UCSD-AML1 (cell line): ENCODE data around the gene SSRP1.

Experiments
- DNase-seq: peaks from one replicate; lab custom pipeline; 2025; ENCODE audit not compliant: unreplicated experiment; lab: John Stamatoyannopoulos, UW

The SSRP1 gene

DNA sequence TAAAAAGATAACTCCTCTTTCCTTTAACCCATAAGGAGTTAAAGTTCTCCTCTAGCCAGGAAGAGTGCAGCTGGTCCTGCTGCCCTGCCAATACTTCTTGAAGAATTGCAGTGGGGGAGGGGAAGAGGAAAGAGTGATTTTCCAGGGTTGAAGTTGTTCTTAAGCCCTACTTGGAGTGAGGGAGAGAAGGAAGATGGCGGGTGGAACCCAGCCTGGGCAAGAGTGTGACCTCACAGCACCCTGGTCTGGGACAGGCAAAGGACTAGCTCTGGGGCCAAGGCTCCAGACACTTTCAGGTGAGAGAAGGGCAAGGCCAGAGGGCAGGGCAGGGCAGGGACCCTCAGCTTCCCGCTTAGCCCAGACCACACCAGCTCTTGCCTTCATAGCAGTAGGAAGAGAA, 17.5 kb downstream of the SSRP1 start:
- no peak for DNase-seq

DNA sequence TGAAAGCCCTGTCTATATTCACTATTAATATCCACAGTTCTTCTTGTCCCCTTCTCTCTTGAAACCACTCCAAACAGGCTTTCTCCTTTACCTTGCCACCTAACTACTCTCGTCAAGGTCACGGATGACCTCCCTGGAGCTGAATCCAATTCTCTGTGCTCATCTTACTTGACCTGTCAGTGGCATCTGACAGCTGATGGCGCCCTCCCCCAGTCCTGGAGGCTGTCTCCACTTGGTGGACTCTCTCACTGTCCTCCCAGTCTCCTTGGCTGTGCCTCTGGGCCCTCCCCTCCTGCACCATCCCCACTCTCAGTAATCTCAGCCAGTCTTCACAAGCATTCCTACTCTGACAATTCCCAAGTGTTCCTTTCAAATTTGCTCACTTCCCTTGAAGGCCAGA, 19.7 kb downstream of the SSRP1 start:
- DNase-seq = no peak

DNA sequence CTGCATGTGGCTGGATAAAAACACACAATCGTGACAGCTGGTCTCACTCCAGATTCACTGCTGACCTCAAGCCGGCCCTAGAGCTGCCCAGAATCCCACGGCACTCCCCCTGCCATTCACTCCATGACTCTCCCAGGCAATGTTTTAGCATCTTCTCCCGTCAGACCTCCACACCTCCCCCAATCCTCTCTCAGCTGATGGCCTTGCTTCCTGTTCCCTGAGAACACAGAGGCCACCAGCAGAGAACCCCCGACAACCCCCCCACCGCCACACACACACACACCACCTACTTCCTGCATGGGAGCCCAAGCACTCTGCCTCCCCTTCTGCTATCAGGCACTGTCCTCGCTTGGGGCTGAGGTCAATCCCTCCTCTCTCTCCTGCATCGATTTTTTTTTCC, 20.2 kb downstream of the SSRP1 start:
- peak; percentile 71 for DNase-seq

DNA sequence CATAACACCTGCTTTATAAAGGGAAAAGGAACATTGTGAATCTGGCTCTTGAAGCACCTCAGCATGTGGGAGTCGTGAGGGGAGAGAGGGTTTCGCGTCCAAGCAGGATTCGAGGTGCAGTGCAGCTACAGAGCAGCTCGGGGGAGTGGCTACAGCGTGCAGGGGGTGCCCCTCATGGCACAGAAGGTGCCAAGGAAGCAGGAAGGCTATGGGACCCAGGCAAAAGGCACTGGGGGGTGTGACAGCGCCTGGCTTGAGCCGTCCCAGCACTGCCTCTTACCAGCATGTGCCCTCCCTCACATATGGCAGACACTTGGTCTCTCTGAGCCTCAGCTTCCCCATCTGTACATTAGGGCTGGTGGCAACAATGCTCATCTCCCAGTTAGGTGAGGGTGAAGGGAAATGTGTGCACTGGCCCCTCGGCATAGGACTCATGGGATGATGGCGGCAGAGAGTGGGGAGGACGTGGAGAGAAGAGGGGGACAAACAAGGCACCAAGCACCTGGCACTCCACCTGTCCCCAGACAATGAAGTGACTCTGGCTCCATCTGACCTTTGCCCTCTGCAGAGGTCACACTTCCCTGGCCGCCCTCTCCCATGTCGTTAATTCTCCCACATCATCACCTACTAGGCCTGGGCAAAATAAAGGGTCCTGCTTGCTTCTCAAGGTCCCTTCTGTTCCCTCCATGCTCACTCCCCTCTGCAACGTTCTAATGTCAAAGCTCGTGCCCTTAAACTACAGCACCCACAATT, 21.3 kb downstream of the SSRP1 start:
- DNase-seq = no peak

DNA sequence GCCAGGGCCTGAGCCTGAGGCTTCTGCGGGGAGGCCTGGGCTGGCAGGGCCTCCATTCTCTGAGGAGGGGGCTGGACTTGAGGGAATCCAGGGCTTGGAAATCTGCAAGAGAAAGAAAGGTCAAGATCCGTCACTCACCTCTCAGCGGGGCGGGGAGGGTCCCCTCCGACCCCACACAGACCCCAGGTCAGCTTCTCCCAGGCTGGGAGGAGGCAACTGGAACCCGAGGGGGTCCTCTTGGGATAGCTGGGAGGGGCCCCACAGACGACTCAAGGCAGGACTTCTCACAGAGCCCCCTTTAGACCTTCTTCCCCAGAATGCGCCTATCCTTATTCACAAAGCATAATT, 21.9 kb downstream of the SSRP1 start:
- DNase-seq = no peak

DNA sequence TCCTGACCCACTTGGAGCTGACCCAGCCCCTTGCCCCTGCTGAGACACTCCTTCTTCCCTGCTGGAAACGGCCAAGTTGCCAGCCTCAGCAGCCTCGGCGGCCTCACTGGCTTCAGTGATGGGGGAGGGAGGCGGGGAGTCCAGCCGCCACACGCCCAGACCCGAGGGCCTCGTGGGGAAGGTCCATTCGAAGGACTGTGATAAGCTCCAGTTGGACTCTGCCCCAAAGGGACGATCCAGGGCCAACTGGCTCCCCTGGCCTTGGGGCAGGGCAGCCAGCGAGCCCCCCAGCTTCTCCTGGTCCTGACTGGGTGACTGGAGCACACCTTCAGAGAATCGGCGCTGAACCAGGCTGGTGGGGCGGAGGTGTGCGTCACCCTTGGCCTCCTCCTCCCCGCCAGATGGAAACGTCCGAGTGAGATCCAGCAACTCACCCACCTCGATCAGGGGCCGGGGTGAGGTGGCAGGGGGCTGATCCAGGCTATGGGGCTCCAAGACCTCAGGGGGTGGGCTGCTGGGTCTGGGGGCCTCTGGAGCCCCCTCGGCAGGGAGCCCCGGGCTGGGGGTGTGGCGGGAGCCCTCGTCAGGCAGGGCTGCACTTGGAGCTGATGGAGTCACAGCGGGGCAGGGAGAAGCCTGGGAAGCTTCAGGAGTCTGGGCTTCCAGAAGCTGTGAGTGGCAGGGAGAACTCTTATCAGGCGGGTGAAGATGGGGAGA, 22.5 kb downstream of the SSRP1 start:
- DNase-seq = no peak

DNA sequence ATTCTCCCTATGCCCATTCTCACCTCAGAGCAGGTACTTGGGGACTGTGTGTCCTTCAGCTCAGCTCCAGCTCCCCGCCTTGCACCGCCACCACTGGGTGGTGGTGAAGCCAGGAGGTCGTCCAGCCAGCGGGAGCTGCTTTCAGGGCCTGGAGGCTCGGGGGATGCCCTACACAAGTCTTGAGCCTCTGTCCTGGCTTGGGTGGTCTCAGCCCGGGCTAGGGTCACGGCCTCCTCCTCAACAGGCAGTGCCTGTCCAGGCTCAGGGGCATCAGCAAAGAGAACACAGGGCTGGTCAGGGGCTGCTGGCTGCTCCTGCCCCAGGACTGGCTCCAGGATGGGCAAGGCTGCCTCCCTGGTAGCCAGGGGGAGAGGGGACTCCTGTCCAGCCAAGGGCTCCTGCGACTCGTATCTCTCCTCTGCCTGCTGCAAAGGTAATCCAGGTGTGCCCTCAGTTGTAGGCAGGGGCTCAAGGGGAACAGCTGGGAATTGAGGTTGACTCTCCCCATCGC, 23.1 kb downstream of the SSRP1 start:
- DNase-seq = no peak

DNA sequence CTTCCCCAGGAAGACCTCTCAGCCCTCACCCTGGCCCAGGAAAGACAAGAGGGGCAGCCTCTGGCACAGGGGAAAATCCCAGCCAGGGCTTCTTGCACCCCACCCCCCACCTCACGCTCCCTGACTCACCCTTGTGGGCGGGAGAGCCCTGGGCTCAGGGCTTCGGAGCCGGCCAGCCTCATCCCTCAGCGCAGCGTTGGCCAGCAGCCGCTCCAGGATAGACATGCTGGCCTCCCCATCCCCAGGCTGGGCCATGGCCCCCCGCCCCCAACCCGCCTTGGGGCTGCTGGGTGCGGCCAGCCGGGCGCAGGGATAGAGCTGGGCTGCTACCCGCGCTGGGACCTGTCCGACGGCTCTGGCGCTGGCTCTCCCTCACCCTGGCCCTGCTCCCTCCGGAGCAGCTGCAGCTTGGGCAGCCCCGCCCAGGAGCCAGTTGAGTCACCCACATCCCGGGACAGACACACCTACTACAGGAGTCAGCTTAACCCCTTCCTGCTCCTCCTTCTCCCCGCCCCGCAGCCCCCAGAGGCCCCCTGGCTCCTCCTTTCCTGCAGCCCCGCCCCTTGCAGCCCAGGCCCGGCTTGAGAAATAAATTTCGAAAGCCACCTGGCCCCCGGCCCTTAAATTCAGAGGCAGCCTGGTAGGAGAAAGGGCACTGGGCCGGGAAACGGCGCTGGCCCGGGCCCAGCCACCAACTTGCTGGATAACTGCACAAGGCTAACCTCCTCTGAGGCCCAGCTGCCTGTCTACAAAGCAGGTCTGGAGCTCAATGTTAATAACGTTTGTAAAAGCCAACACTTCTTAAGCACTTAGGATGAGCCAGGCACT, 24.4 kb downstream of the SSRP1 start:
- DNase-seq = peak; percentile 76

DNA sequence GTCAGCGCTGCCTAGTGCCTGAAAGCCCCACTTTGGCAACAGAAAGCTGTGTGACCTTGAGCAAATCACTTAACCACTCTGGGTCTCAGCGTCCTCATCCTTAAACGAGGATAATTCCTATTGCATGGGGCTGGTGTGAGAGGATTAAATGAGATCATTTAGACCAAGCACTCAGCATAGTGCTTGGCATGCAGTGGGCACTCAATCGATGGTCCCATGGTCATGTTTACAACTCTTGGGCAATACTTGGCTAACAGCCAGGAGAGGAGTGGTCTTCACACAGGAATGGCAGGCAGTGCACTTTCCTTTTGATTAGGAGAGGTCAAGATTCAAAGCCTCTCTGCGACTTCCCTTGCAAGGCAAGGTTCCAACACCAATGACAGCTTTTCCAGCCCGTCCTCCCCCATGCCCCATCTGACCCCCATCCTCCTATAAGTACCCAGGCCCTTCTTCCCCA, 25.0 kb downstream of the SSRP1 start:
- DNase-seq = no peak

DNA sequence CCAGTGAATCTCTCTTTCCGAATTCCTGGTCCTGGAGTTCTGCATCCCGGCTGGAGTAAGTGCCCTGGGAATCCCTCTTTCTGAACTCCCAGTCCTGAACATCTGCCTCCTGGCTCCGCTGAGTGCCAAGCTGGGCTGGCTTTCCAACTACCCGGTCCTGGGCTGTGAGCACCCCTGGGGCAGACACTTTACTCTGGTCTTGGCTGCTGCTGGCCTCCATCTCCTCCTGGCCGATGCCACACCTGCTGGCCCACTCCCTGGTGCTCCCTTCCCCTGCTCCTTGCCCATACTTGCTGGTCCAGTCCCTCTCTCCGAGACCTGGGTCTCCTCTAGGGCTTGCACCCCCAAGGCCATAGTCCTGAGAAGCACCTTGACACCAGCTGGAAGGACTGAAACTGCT, 25.6 kb downstream of the SSRP1 start:
- DNase-seq = no peak

DNA sequence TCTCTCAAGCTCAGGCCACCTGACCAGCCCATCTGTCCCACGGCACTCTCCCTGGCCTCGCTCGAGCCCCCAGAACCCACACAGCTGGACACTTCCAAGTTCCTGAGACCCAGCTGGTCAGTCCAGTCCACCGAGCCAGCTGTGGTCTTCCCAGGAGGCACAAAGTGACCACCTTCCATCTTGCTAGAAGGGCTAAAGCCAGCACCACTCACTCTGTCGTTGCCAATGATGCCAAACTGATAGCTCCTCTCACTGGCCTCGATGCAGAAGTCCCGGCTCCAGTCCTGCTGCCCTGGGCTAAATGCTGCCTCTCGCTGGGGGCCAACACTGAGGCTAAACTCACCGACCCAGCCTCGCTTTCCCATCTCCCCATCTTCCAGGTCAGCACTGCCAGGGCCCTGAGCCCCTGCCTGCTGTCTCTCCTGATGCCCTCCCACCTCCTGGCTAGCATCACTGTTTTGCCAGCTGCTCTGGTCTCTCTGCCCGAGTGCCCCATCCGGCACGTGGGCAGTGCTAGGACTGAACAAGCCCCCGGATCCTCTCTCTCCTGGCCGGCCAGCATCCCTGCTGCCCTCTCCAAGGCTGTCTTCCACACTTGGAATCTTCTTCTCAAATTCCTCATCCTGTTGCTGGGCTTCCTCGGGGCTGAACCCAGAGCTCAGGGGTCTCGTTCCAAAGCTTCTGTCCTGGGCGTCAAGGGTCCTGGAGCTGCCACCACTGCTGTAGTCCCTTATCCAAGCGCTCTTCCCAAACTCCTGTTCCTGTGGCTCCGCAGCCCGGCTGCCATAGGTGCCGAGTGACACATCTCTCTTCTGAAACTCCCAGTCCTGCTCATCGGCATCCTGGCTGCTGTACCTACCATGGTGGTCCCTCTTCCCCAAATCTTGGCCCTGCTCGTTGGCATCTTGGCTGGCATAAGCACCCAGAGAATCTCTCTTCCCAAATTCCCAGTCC, 26.3 kb downstream of the SSRP1 start:
- DNase-seq = no peak

DNA sequence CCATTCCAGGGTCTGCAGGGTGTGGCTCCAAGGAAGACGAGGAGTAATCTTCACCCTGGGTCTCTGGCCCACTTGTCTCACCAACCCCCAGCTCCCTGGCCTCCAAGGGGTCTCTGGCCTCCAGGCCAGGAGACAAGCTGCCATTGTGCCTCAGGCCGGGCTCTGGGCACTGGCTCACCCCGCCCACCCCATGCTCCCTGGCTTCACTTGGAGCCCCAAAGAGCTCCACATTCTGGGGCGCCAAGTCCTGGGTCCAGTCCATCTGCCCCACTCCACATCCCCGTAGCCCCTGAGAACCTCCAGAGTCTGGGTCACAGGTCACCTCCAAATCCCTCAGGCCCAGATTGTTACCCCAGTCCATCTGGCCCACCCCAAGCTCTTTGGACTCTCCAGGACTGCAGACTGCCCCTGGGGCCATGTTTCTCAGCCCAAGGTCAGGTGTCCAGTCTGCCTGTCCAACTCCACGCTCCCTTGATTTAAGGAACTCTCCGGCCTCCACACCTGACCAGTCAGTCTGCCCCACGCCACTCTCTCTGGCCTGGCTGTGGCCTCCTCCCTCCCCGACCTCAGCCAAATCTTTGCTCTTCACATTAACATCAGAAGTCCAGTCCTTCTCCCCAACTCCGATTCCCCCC, 27.1 kb downstream of the SSRP1 start:
- no peak for DNase-seq

DNA sequence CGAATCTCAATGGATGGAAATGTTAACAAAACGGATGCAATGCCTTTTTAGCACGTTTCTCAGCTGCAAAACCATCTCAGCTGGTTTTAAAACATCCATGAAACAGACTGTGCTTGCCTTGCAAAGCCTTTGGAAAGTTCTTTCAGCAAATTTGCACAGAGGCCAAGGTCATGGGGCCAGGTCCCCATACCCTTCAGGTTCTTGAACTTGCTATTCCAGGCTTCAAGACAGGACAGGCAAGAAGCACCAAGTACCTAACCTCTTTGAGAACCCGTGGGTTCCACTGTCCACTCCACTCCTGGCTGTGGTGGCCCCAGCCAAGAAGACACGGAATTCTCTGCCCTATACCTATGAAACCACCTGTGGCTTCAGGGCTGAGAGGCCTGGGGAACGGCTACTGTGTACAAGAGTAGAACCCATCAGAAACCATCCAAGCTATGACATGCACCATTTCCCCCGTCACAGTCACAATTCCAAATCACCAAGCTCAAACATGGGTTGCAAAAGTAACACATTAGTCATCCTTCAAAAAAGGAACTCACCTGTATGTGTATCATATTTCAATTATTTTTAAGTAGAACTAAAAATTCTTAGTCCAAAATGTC, 27.9 kb downstream of the SSRP1 start:
- DNase-seq = no peak

DNA sequence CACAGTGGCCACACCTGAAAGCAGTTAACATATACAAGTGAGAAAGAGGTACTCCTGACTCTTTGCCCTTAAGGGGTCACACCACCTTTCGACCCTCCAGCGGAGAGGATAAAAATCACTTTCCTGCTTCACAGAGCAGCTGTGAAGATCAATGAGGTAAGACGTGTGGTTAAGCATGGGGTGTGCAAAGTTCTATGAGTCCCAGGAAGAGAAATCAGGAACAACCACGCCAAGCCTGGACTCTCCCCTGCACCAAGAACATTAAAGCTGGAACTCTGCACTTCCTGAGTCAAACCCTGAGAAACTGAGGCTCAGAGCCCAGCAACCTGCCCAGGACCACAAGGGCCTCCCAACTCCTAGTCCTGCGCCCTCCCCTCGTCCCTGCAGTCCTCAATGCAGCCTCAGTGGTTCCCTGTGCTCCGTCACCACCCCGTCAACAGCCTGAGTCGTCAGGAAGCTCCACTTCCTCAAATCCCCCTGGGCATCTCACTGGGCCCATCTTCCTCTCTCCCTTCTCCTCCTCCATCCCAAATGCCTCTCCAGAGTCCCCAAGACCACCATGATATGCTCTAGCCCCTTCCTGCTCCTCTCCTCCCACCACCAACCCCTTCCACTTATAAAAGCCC, 28.6 kb downstream of the SSRP1 start:
- no peak for DNase-seq

DNA sequence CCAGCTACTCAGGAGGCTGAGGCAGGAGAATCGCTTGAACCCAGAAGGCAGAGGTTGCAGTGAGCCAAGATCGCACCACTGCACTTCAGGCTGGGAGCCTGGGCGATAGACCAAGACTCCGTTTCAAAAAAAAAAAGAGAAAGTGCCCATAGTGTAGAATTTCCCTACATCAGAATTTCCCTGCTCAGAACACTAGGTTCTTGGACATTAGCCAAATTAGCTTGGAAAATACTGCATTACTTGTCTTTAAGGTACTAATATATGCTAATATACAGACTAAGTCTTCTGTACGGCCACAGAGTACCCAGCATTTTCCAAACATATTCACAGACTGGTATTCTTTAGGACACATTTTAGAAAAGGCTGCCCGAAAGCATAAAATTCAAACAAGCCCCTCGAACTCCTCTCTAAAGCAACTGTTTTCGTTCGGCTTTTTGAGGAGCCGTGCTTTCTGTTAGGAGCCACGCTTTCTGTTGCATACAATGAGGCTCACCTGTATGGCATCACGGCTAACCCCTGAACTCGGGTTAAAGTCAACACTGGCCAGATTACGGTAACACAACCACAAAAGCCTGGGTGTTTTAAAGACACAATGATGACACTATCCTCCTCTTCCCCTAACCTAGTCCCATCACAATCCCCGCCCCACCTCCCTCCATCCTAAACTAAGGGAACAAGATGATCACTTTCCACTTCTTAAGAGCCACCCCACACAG, 29.4 kb downstream of the SSRP1 start:
- DNase-seq = no peak

DNA sequence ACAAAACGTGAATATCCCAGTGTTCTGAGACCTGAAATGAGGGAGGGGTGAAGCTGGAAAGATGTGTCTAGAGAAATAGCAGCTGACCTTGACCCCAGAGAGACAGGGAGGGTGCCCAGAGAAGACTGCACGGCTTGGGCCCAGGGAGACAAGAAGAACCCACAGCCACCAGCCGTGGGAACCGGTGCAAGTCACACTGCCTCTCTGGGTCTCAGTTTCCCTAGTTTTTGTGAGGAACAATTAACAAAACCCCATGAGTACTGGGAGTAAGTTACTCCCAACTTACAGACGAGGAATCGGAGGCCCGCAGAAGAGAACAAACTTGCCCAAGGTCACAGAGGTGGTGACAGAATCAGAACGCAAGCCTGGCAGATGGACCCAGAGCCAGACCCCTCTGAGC, 30.2 kb downstream of the SSRP1 start:
- DNase-seq = no peak

DNA sequence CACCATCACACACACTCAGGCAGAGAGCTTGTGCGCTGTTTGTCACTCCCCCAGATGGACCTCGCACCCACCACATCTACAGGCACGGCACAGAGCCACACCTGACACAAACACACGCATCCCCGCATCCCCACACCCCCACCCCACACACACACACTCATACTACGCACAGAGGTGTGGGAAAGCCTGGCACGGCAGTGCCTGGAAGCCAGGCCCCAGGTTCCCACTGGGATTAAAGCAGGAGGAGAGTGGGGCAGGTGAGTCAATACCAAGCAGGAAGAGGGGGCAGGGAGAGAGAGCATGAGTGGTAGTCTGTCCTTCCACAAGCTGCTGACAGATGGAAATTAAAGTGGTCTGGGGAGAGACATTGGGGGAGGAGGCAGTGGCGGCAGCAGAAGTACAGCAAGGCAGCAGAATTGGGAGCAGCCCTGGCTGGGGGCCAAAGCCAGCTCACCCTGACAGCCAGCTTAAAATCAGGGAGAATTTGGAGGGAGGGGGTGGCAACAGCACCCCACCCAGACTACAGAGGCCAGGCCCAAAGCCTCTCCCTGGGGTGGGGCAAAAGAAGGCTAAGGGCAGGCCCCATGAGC, 31.6 kb downstream of the SSRP1 start:
- no peak for DNase-seq

DNA sequence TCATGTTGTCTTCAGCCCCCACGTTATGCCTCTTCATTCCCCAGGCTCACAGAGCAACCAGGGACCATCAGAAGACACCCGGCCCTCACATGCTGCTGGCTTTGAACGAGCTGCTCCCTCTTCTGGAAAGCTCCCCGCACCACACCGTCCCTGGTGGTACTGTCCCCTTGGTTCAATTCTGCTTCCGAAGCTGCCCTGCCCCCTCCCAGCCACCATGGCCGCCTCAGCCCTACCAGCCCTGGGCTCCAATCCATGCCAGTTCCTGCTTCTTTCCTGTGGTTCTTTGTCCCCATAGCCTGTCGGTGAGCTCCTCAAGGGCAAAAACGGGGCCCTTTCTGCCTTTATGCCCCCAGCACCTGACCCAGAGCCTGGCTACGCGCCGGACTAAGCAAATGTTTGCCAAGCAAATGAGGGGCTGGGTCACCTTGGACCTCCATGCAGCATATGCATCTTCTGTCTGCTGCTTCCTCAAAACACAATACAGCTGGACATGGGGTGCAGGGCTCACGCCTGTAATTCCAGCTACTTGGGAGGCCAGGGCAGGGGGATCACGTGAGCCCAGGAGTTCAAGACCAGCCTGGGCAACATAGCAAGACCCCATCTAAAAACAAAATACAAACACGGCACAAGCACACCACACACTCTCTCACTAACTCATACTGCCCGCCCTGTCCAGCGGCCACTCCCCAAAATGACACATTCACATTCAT, 32.3 kb downstream of the SSRP1 start:
- no peak for DNase-seq
